Bronchial epithelial cell (primary cell): Measurements from ENCODE around the gene TMEM255B. TPM values are rescaled to one million over a fixed set of nuclear protein-coding genes. Genes with fewer than 3 reads are reported as not detected.

Source experiments
- DNase-seq: peaks from one replicate; pipeline ENCODE4 v3.0.0-alpha.2; 2010; ENCODE audit warnings: low read depth
- FAIRE-seq: peaks from 2 replicates; lab custom pipeline; 2011; peaks lifted over from hg19 to GRCh38; lab: Jason Lieb, UNC
- H3K27me3 ChIP-seq: 2 replicates; pipeline ENCODE4 v1.5.1; 2011; ENCODE audit warnings: low read length; ENCODE audit not compliant: control insufficient read depth, insufficient read depth
- H3K36me3 ChIP-seq: 2 replicates; pipeline ENCODE4 v1.5.1; 2011; ENCODE audit warnings: low read length; ENCODE audit not compliant: control insufficient read depth, insufficient read depth
- H3K4me3 ChIP-seq: 2 replicates; pipeline ENCODE4 v1.5.1; 2011; ENCODE audit warnings: mild to moderate bottlenecking, low read depth, low read length, control low read depth
- CTCF ChIP-seq: IDR thresholded peaks from 2 replicates; pipeline ENCODE4 v1.5.1; 2011; ENCODE audit warnings: mild to moderate bottlenecking, moderate library complexity, low read length, control low read depth, inconsistent platforms; ENCODE audit not compliant: insufficient read depth, severe bottlenecking
- total RNA-seq: library from RNA; depleted of rRNA; stranded (reverse); fragments of >200 nt; gene quantifications from 2 replicates; pipeline ENCODE4 v1.2.1, GENCODE V29; 2014

The TMEM255B gene
- total RNA-seq, 1 donor from 2014 or later: 5.3 TPM

- no peak for FAIRE-seq
- DNase-seq: no peak
- no peak for TF ChIP-seq CTCF
- H3K4me3 ChIP-seq: no peak overlapping the region
- H3K36me3 ChIP-seq: no peaks in the 10 kb centered on the region
- H3K27me3 ChIP-seq: no peaks in the 10 kb centered on the region
Measured at GRCh38 chr13:113735194-113735593, 23.8 kb upstream of the TMEM255B start.

- DNase-seq: no peak
- no peak for FAIRE-seq
- TF ChIP-seq CTCF: no peak
- no peaks in the 10 kb centered on the region for H3K27me3 ChIP-seq
- H3K4me3 ChIP-seq: no peak overlapping the region
- no peaks in the 10 kb centered on the region for H3K36me3 ChIP-seq
Measured at GRCh38 chr13:113735750-113736149, 23.3 kb upstream of the TMEM255B start.

- H3K4me3 ChIP-seq: no peak overlapping the region
- DNase-seq (no peak), FAIRE-seq (no peak)
- H3K27me3 ChIP-seq: no peaks in the 10 kb centered on the region
- no peaks in the 10 kb centered on the region for H3K36me3 ChIP-seq
- TF ChIP-seq CTCF: no peak
Measured at GRCh38 chr13:113736258-113736731, 22.7 kb upstream of the TMEM255B start.

GRCh38 chr13:113737803-113738202, 21.2 kb upstream of the TMEM255B start:
- Histone ChIP-seq H3K27me3 (no peaks in the 10 kb centered on the region), H3K4me3 (no peak overlapping the region), H3K36me3 (no peaks in the 10 kb centered on the region)
- no peak for TF ChIP-seq CTCF
- DNase-seq: no peak
- no peak for FAIRE-seq

- FAIRE-seq (no peak), DNase-seq (no peak)
- no peak for TF ChIP-seq CTCF
- Histone ChIP-seq H3K36me3 (no peaks in the 10 kb centered on the region), H3K4me3 (no peak overlapping the region), H3K27me3 (no peaks in the 10 kb centered on the region)
Measured at GRCh38 chr13:113739527-113740285, 19.3 kb upstream of the TMEM255B start.

GRCh38 chr13:113740286-113740556, 18.8 kb upstream of the TMEM255B start:
- FAIRE-seq (no peak), DNase-seq (no peak)
- TF ChIP-seq CTCF: no peak
- no peak overlapping the region for H3K4me3 ChIP-seq
- H3K27me3 ChIP-seq: no peaks in the 10 kb centered on the region
- no peaks in the 10 kb centered on the region for H3K36me3 ChIP-seq
